HL-60 (cell line): ENCODE data around the gene ATG4D.

ENCODE experiments used
- CTCF ChIP-seq: IDR thresholded peaks from one replicate; pipeline ENCODE4 v1.5.1; 2011; ENCODE audit warnings: low read length, control low read depth, inconsistent platforms; ENCODE audit not compliant: insufficient read depth
- GABPA ChIP-seq: IDR thresholded peaks from 2 replicates; pipeline ENCODE4 v1.6.1; 2012; ENCODE audit warnings: low read depth
- POLR2AphosphoS5 ChIP-seq: IDR thresholded peaks from 2 replicates; pipeline ENCODE4 v1.6.1; 2012; ENCODE audit warnings: low read depth
- REST ChIP-seq: IDR thresholded peaks from 2 replicates; pipeline ENCODE4 v1.6.1; 2012; ENCODE audit warnings: low read depth; ENCODE audit not compliant: insufficient replicate concordance
- SPI1 ChIP-seq: IDR thresholded peaks from 2 replicates; pipeline ENCODE4 v1.6.1; 2012; ENCODE audit warnings: low read depth, mild to moderate bottlenecking, borderline replicate concordance

- TF ChIP-seq GABPA (no peak), SPI1 (peak; percentile 86), CTCF (no peak), REST (no peak), POLR2AphosphoS5 (no peak)
Observed at GRCh38 chr19:10555610-10555973, 11.9 kb downstream of the ATG4D start.
